AG09319 (cell line): ENCODE measurements around the gene TGIF2.

Source experiments
- DNase-seq: peaks from one replicate; pipeline ENCODE4 v3.0.0-alpha.2; 2010; ENCODE audit warnings: low read depth; ENCODE audit errors: extremely low read depth
- CTCF ChIP-seq: IDR thresholded peaks from 2 replicates; pipeline ENCODE4 v1.5.1; 2011; ENCODE audit warnings: low read depth, mild to moderate bottlenecking, inconsistent platforms, low read length, moderate library complexity

Gene TGIF2

DNA sequence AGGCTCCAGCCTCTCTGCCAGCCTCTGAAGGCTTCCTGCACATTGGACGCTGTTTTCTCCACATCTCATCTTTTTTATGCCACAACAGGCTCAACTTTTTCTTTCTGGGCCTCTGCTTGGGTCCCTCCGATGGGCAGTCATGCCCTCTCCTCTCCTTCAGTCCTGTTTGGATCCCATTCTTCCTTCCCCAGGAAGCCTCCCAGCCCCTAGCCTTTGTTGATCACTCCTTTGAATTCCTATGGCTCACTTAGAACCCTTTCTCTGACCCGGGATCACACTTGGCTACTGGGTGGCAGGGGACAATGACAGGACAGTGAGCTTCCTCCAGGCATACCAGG, 68.1 kb downstream of the TGIF2 start:
- no peak for TF ChIP-seq CTCF
- no peak for DNase-seq

DNA sequence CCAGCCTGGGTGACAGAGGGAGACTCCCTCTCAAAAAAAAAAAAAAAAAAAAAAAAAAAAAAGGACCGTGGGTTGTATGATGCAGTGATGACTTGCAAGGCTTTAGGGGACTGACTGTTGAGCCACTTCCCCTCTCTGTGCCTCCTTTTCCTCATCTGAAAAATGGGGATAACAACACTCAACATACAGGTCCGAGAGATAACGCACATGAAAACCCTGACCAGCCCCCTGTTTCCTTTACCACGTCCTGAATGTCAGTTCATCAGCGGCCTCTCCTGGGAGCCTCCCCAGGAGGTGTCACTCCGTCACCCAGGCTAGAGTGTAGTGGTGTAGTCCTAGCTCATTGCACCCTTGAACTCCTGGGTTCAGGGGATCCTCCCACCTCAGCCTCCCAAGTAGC, 68.7 kb downstream of the TGIF2 start:
- TF ChIP-seq CTCF, result no peak
- no peak for DNase-seq
